ENCODE data around the gene FBXO9.

GRCh38 chr6:53020005-53020744 lies 45.0 kb upstream of the FBXO9 start:
- no peak for TF ChIP-seq POLR2AphosphoS5 (IDR thresholded peaks at IDR 0.05; ENCODE audit: low read length)
- no peak for TF ChIP-seq POU2F2 (IDR thresholded peaks at IDR 0.05; ENCODE audit: borderline replicate concordance, low read depth, low read length)
- TF ChIP-seq EZH2 (IDR thresholded peaks at IDR 0.05; ENCODE audit: borderline replicate concordance, control insufficient read depth, low read depth, low read length): no peak
- TF ChIP-seq BHLHE40 (IDR thresholded peaks at IDR 0.05; ENCODE audit: borderline replicate concordance in 1 of 2, low read depth in 2 of 2, low read length in 1 of 2): no peak
- TF ChIP-seq HCFC1 (IDR thresholded peaks at IDR 0.05; ENCODE audit: low read length): no peak
- no peak for TF ChIP-seq POLR2A (IDR thresholded peaks at IDR 0.05; ENCODE audit: low read depth, low read length)
- TF ChIP-seq USF1 (IDR thresholded peaks at IDR 0.05; ENCODE audit: borderline replicate concordance, extremely low read length, insufficient read depth, low read depth, low read length): no peak
- no peak for TF ChIP-seq SP1 (IDR thresholded peaks at IDR 0.05; ENCODE audit: low read depth, low read length)
